ENCODE measurements around the gene DIDO1. TPM values are rescaled to one million over a fixed set of nuclear protein-coding genes. Genes with fewer than 3 reads are reported as not detected.

The DIDO1 gene
- total and polyA plus RNA-seq, 9 of the 15 experiments (the other 6 are each of a cell fraction or from before 2014, with no cell fraction given) = 4.4 to 46.8 (median 31.2) TPM

GRCh38 chr20:62913043-62913630 lies 13.2 kb downstream of the DIDO1 start:
- TF ChIP-seq HES1 (IDR thresholded peaks at IDR 0.05; ENCODE audit: low read depth) = no peak
- TF ChIP-seq CTBP1 (IDR thresholded peaks at IDR 0.05; ENCODE audit: borderline replicate concordance) = peak; percentile 58; the same call in 1 of the 2 replicates
- TF ChIP-seq ESRRA (IDR thresholded peaks at IDR 0.05; ENCODE audit: borderline replicate concordance, low read depth) = peak; percentile 55; the same call in 1 of the 2 replicates
- peak in 1 of 2 experiments; percentile 41; a peak in 1 of 4 replicates for TF ChIP-seq RCOR1 (IDR thresholded peaks at IDR 0.05; ENCODE audit: borderline replicate concordance in 1 of 2, low read depth in 2 of 2, low read length in 2 of 2)
- TF ChIP-seq ZNF740 (CRISPR knock-in tag; IDR thresholded peaks at IDR 0.05) = no peak
- peak in 1 of 2 experiments; percentile 64; a peak in 1 of 4 replicates for TF ChIP-seq ZNF740 (tag; IDR thresholded peaks at IDR 0.05)
- TF ChIP-seq ETV1 (tag; conservative IDR thresholded peaks at IDR 0.05; ENCODE audit: low read depth) = 0 out of 2 replicates have a peak, but pooled peaks have one; percentile 15
- Histone ChIP-seq H3K9me3 (replicated peaks; ENCODE audit: control insufficient read depth, insufficient read depth, low read depth, low read length) (no peaks in the 10 kb centered on the region), H3K4me1 (replicated peaks in 1 of 2; ENCODE audit: control insufficient read depth in 2 of 2, insufficient read depth in 2 of 2, low read length in 2 of 2) (peaks cover 8 to 19% of the 10 kb centered on the region in 2 experiments; a peak in 4 of 5 replicates), H3K9me1 (ENCODE audit: control insufficient read depth, insufficient read depth, low read length) (peaks cover 12% of the 10 kb centered on the region), H3K4me2 (ENCODE audit: insufficient read depth, low read length) (no peak overlapping the region), H3K27me3 (ENCODE audit: control insufficient read depth in 2 of 2, insufficient read depth in 2 of 2, low read length in 2 of 2) (no peaks in the 10 kb centered on the region), H3K27ac (ENCODE audit: extremely low read depth, low read depth, low read length) (no peak overlapping the region), H3K36me3 (ENCODE audit: control insufficient read depth, insufficient read depth, low read length) (peaks cover 69% of the 10 kb centered on the region), H3K4me3 (no peak overlapping the region), H4K20me1 (replicated peaks; ENCODE audit: control insufficient read depth, insufficient read depth, low read length) (peaks cover 45% of the 10 kb centered on the region), H3K9ac (ENCODE audit: insufficient read depth in 1 of 2, low read depth in 2 of 2, low read length in 2 of 2) (0 out of 4 replicates have a peak overlapping the region, but pooled peaks of 1 of the 2 experiments have one; percentile 24), H2AFZ (ENCODE audit: low read depth, low read length) (no peak overlapping the region), H3K79me2 (ENCODE audit: control insufficient read depth, insufficient read depth, low read length) (peaks cover 94% of the 10 kb centered on the region)
- FAIRE-seq (no peak), DNase-seq (ENCODE audit: extremely low read depth in 1 of 4, low spot score in 3 of 4) (no peak), ATAC-seq (no peak; the same call in 2 of the 3 replicates)
- in situ Hi-C loops (cut with MboI) = no loop called here
- intact Hi-C loops (cut with micrococcal nuclease) = no loop called here
- WGBS (ENCODE audit: insufficient coverage, low coverage, missing lambda C conversion rate) = 69% methylated on average over 7 of the region's 7 CpGs
- no TSS peak for BruUV-seq (replicated peaks)
- CTCF ChIA-PET (ENCODE audit: low intra/inter-chr PET ratio) = no interaction called here
- POLR2A ChIA-PET = interaction anchor here (0.6 to 6.5 kb wide), 5 partner anchors 10 to 37 kb away, joined by 3 to 45 read pairs (median 4); partner anchors contain the start of gene DIDO1

Data from K562 (cell line).